SJCRH30 (cell line): ENCODE results near the gene GPR146. TPM values are rescaled to one million over a fixed set of nuclear protein-coding genes. Genes with fewer than 3 reads are reported as not detected.

Experiments used
- DNase-seq, 2 experiments: peaks; one replicate each; pipeline ENCODE4 v3.0.0-alpha.2; 2015 to 2020
- H3K27ac ChIP-seq: fragments of 250-450 bp; sonication (Bioruptor Pico); 2 replicates; pipeline ENCODE4 v1.5.1; 2020; ENCODE audit warnings: mild to moderate bottlenecking, moderate library complexity
- H3K27me3 ChIP-seq: fragments of 250-450 bp; sonication (Bioruptor Pico); 2 replicates; pipeline ENCODE4 v1.5.1; 2020; ENCODE audit warnings: mild to moderate bottlenecking, moderate library complexity
- H3K36me3 ChIP-seq: fragments of 250-450 bp; sonication (Bioruptor Pico); 2 replicates; pipeline ENCODE4 v1.5.1; 2020; ENCODE audit warnings: mild to moderate bottlenecking, moderate library complexity
- H3K4me1 ChIP-seq: fragments of 250-450 bp; sonication (Bioruptor Pico); 2 replicates; pipeline ENCODE4 v1.5.1; 2020; ENCODE audit warnings: mild to moderate bottlenecking, moderate library complexity
- H3K4me3 ChIP-seq: fragments of 250-450 bp; sonication (Bioruptor Pico); 2 replicates; pipeline ENCODE4 v1.5.1; 2020; ENCODE audit warnings: mild to moderate bottlenecking, moderate library complexity
- H3K9me3 ChIP-seq: fragments of 250-450 bp; sonication (Bioruptor Pico); replicated peaks from 2 replicates; pipeline ENCODE4 v1.5.1; 2020; ENCODE audit warnings: mild to moderate bottlenecking, moderate library complexity
- total RNA-seq: library from RNA; depleted of rRNA; stranded (reverse); fragments of >200 nt; shearing (Covaris generic); gene quantifications from 2 replicates; pipeline ENCODE4 v1.2.3, GENCODE V29; 2014

GPR146 gene
- total RNA-seq, 1 experiment from 2014 or later, result 0.93 TPM

GRCh38 chr7:1041551-1042491, 2.5 kb upstream of the GPR146 start:
- H3K27me3 ChIP-seq, result no peaks in the 10 kb centered on the region
- no peaks in the 10 kb centered on the region for H3K36me3 ChIP-seq
- H3K4me3 ChIP-seq, result no peak overlapping the region
- no peak overlapping the region for H3K27ac ChIP-seq
- DNase-seq, result no peak
- H3K4me1 ChIP-seq, result peaks cover 6% of the 10 kb centered on the region; the same call in 1 of the 2 replicates
- H3K9me3 ChIP-seq, result no peaks in the 10 kb centered on the region

- no peak overlapping the region for H3K4me3 ChIP-seq
- no peak for DNase-seq
- no peaks in the 10 kb centered on the region for H3K9me3 ChIP-seq
- no peaks in the 10 kb centered on the region for H3K27me3 ChIP-seq
- no peaks in the 10 kb centered on the region for H3K36me3 ChIP-seq
- H3K27ac ChIP-seq, result no peak overlapping the region
- peaks cover 6% of the 10 kb centered on the region; the same call in 1 of the 2 replicates for H3K4me1 ChIP-seq
These were observed 1.9 kb upstream of the GPR146 start for GRCh38 chr7:1042492-1042833.

GRCh38 chr7:1043552-1044188, 676 bp upstream of the GPR146 start:
- Histone ChIP-seq H3K36me3 (no peaks in the 10 kb centered on the region), H3K9me3 (no peaks in the 10 kb centered on the region), H3K4me3 (peak overlapping the region; percentile 43), H3K27ac (peak overlapping the region; percentile 45), H3K27me3 (no peaks in the 10 kb centered on the region), H3K4me1 (peaks cover 6% of the 10 kb centered on the region; the same call in 1 of the 2 replicates)
- no peak for DNase-seq

- Histone ChIP-seq H3K4me3 (peak overlapping the region; percentile 73), H3K27ac (no peak overlapping the region), H3K9me3 (no peaks in the 10 kb centered on the region), H3K36me3 (no peaks in the 10 kb centered on the region), H3K27me3 (no peaks in the 10 kb centered on the region), H3K4me1 (peaks cover 6% of the 10 kb centered on the region; the same call in 1 of the 2 replicates)
- DNase-seq, result no peak
These were observed 1.0 kb downstream of the GPR146 start for GRCh38 chr7:1045069-1046063.

GRCh38 chr7:1046722-1047679, 2.7 kb downstream of the GPR146 start:
- Histone ChIP-seq H3K4me3 (no peak overlapping the region), H3K4me1 (peaks cover 6% of the 10 kb centered on the region; the same call in 1 of the 2 replicates), H3K9me3 (no peaks in the 10 kb centered on the region), H3K36me3 (no peaks in the 10 kb centered on the region), H3K27me3 (no peaks in the 10 kb centered on the region), H3K27ac (no peak overlapping the region)
- no peak for DNase-seq

- no peak overlapping the region for H3K4me3 ChIP-seq
- no peak for DNase-seq
- H3K27me3 ChIP-seq, result no peaks in the 10 kb centered on the region
- no peak overlapping the region for H3K27ac ChIP-seq
- no peaks in the 10 kb centered on the region for H3K9me3 ChIP-seq
- no peaks in the 10 kb centered on the region for H3K36me3 ChIP-seq
- peaks cover 4% of the 10 kb centered on the region; the same call in 1 of the 2 replicates for H3K4me1 ChIP-seq
These were observed 4.8 kb downstream of the GPR146 start for GRCh38 chr7:1049006-1049741.

- no peaks in the 10 kb centered on the region for H3K27me3 ChIP-seq
- peaks cover 4% of the 10 kb centered on the region; the same call in 1 of the 2 replicates for H3K4me1 ChIP-seq
- H3K9me3 ChIP-seq, result no peaks in the 10 kb centered on the region
- H3K4me3 ChIP-seq, result no peak overlapping the region
- no peak for DNase-seq
- H3K36me3 ChIP-seq, result no peaks in the 10 kb centered on the region
- no peak overlapping the region for H3K27ac ChIP-seq
These were observed 5.5 kb downstream of the GPR146 start for GRCh38 chr7:1049801-1050200.

GRCh38 chr7:1050254-1050906, 6.0 kb downstream of the GPR146 start:
- H3K27me3 ChIP-seq, result no peaks in the 10 kb centered on the region
- H3K4me3 ChIP-seq, result no peak overlapping the region
- H3K27ac ChIP-seq, result no peak overlapping the region
- H3K36me3 ChIP-seq, result no peaks in the 10 kb centered on the region
- H3K9me3 ChIP-seq, result no peaks in the 10 kb centered on the region
- no peaks in the 10 kb centered on the region; the same call in 1 of the 2 replicates for H3K4me1 ChIP-seq
- DNase-seq, result no peak

GRCh38 chr7:1050956-1051690, 6.8 kb downstream of the GPR146 start:
- H3K4me1 ChIP-seq, result no peaks in the 10 kb centered on the region
- no peak overlapping the region for H3K4me3 ChIP-seq
- H3K27ac ChIP-seq, result no peak overlapping the region
- no peaks in the 10 kb centered on the region for H3K36me3 ChIP-seq
- no peaks in the 10 kb centered on the region for H3K27me3 ChIP-seq
- no peak for DNase-seq
- H3K9me3 ChIP-seq, result no peaks in the 10 kb centered on the region

- Histone ChIP-seq H3K9me3 (no peaks in the 10 kb centered on the region), H3K4me1 (no peaks in the 10 kb centered on the region), H3K4me3 (no peak overlapping the region), H3K36me3 (no peaks in the 10 kb centered on the region), H3K27me3 (no peaks in the 10 kb centered on the region), H3K27ac (no peak overlapping the region)
- DNase-seq, result no peak
These were observed 7.9 kb downstream of the GPR146 start for GRCh38 chr7:1052031-1052818.

GRCh38 chr7:1053002-1053411, 8.7 kb downstream of the GPR146 start:
- Histone ChIP-seq H3K4me1 (no peaks in the 10 kb centered on the region), H3K27me3 (no peaks in the 10 kb centered on the region), H3K27ac (no peak overlapping the region), H3K4me3 (no peak overlapping the region), H3K9me3 (no peaks in the 10 kb centered on the region), H3K36me3 (no peaks in the 10 kb centered on the region)
- no peak for DNase-seq
